ENCODE measurements around the gene MESP2. TPM values are rescaled to one million over a fixed set of nuclear protein-coding genes. Genes with fewer than 3 reads are reported as not detected.

The MESP2 gene
- total and polyA plus RNA-seq, 2 of the 8 experiments (the other 6 are each of a cell fraction or from before 2014, with no cell fraction given): 0.35 to 0.80 TPM

- TF ChIP-seq CHD7 (IDR thresholded peaks at IDR 0.05; ENCODE audit: insufficient replicate concordance, low read length): no peak
- TF ChIP-seq KDM1A (IDR thresholded peaks at IDR 0.05; ENCODE audit: borderline replicate concordance, low read length): no peak
- no peak for TF ChIP-seq MAFK (IDR thresholded peaks at IDR 0.05; ENCODE audit: low read depth, low read length)
- TF ChIP-seq YY1 (IDR thresholded peaks at IDR 0.05; ENCODE audit: low read depth, low read length): no peak
- TF ChIP-seq TBP (IDR thresholded peaks at IDR 0.05; ENCODE audit: low read depth, low read length): no peak
- TF ChIP-seq TCF12 (IDR thresholded peaks at IDR 0.05; ENCODE audit: low read depth, low read length): no peak
- TF ChIP-seq EP300 (IDR thresholded peaks at IDR 0.05; ENCODE audit: borderline replicate concordance in 1 of 2, low read depth in 2 of 2, low read length in 2 of 2): no peak
- no peak for TF ChIP-seq BCL11A (IDR thresholded peaks at IDR 0.05; ENCODE audit: low read depth in 2 of 2, low read length in 2 of 2)
These were observed 9.5 kb upstream of the MESP2 start (continued) for GRCh38 chr15:89766357-89767311.
